Chondrocyte (in vitro differentiated cells): ENCODE data around the gene RCL1. TPM values are rescaled to one million over a fixed set of nuclear protein-coding genes. Genes with fewer than 3 reads are reported as not detected.
A peak's percentile ranks its signal among the peaks of the same experiment; 100 is the strongest.

Experiments used
- DNase-seq: peaks from one replicate; pipeline ENCODE4 v3.0.0; 2021; ENCODE audit warnings: mixed read lengths, low spot score
- H3K27ac Mint-ChIP-seq: one replicate; pipeline ENCODE4 v1.8.0; 2021; ENCODE audit warnings: mild to moderate bottlenecking, moderate library complexity, mixed read lengths; ENCODE audit not compliant: unreplicated experiment
- H3K27me3 Mint-ChIP-seq: 2 replicates; pipeline ENCODE4 v1.8.0; 2021; ENCODE audit warnings: low read depth, mixed read lengths
- H3K36me3 Mint-ChIP-seq: 2 replicates; pipeline ENCODE4 v1.8.0; 2021; ENCODE audit warnings: low read depth, mixed read lengths
- H3K4me1 Mint-ChIP-seq: 2 replicates; pipeline ENCODE4 v1.8.0; 2021; ENCODE audit warnings: low read depth, mild to moderate bottlenecking, mixed read lengths
- H3K4me3 Mint-ChIP-seq: one replicate; pipeline ENCODE4 v1.8.0; 2021; ENCODE audit warnings: mild to moderate bottlenecking, moderate library complexity, mixed read lengths; ENCODE audit not compliant: unreplicated experiment
- H3K9me3 Mint-ChIP-seq: 2 replicates; pipeline ENCODE4 v1.8.0; 2021; ENCODE audit warnings: low read depth, mixed read lengths
- CTCF ChIP-seq: fragments of 200-600 bp; sonication (generic); IDR thresholded peaks from 2 replicates; pipeline ENCODE4 v1.5.0; 2021; ENCODE audit warnings: antibody characterized with exemption, mild to moderate bottlenecking, moderate library complexity
- total RNA-seq: library from RNA; stranded (reverse); gene quantifications from 3 replicates; pipeline ENCODE4 v1.2.1, GENCODE V29; 2021

The RCL1 gene
- total RNA-seq, 1 donor from 2014 or later: 8.6 TPM

- H3K4me3 Mint-ChIP-seq: no peak overlapping the region
- H3K4me1 Mint-ChIP-seq: no peaks in the 10 kb centered on the region
- no peak for DNase-seq
- H3K27me3 Mint-ChIP-seq: no peaks in the 10 kb centered on the region
- TF ChIP-seq CTCF: no peak
- H3K36me3 Mint-ChIP-seq: no peaks in the 10 kb centered on the region
- no peak overlapping the region for H3K27ac Mint-ChIP-seq
- no peaks in the 10 kb centered on the region for H3K9me3 Mint-ChIP-seq
Measured at GRCh38 chr9:4784403-4784802, 8.3 kb upstream of the RCL1 start.

GRCh38 chr9:4786599-4786998 is 6.1 kb upstream of the RCL1 start:
- H3K4me3 Mint-ChIP-seq: no peak overlapping the region
- H3K27me3 Mint-ChIP-seq: no peaks in the 10 kb centered on the region
- TF ChIP-seq CTCF: no peak
- H3K9me3 Mint-ChIP-seq: no peaks in the 10 kb centered on the region
- no peaks in the 10 kb centered on the region for H3K4me1 Mint-ChIP-seq
- no peak for DNase-seq
- H3K27ac Mint-ChIP-seq: no peak overlapping the region
- no peaks in the 10 kb centered on the region for H3K36me3 Mint-ChIP-seq

GRCh38 chr9:4787876-4788275 is 4.9 kb upstream of the RCL1 start:
- TF ChIP-seq CTCF: no peak
- Mint-ChIP-seq H3K4me3 (no peak overlapping the region), H3K27me3 (no peaks in the 10 kb centered on the region), H3K9me3 (no peaks in the 10 kb centered on the region), H3K27ac (no peak overlapping the region), H3K4me1 (peaks cover 6% of the 10 kb centered on the region), H3K36me3 (no peaks in the 10 kb centered on the region)
- no peak for DNase-seq

GRCh38 chr9:4788703-4789102 is 4.0 kb upstream of the RCL1 start:
- Mint-ChIP-seq H3K36me3 (no peaks in the 10 kb centered on the region), H3K4me3 (no peak overlapping the region), H3K4me1 (peaks cover 8% of the 10 kb centered on the region), H3K9me3 (no peaks in the 10 kb centered on the region), H3K27me3 (no peaks in the 10 kb centered on the region), H3K27ac (no peak overlapping the region)
- TF ChIP-seq CTCF: no peak
- no peak for DNase-seq

- Mint-ChIP-seq H3K4me1 (peaks cover 19% of the 10 kb centered on the region), H3K4me3 (peak overlapping the region; percentile 100), H3K27ac (no peak overlapping the region), H3K27me3 (no peaks in the 10 kb centered on the region), H3K36me3 (no peaks in the 10 kb centered on the region), H3K9me3 (no peaks in the 10 kb centered on the region)
- TF ChIP-seq CTCF: no peak
- DNase-seq: no peak
Measured at GRCh38 chr9:4792054-4792571, 631 bp upstream of the RCL1 start.
